Measurements from ENCODE around the gene FBXO40. TPM values are rescaled to one million over a fixed set of nuclear protein-coding genes. Genes with fewer than 3 reads are reported as not detected.

FBXO40 gene
- total and polyA plus RNA-seq, 9 of the 15 experiments (the other 6 are each of a cell fraction or from before 2014, with no cell fraction given) = 0.01 to 0.05 (median 0.04) TPM; not detected in 3

DNA sequence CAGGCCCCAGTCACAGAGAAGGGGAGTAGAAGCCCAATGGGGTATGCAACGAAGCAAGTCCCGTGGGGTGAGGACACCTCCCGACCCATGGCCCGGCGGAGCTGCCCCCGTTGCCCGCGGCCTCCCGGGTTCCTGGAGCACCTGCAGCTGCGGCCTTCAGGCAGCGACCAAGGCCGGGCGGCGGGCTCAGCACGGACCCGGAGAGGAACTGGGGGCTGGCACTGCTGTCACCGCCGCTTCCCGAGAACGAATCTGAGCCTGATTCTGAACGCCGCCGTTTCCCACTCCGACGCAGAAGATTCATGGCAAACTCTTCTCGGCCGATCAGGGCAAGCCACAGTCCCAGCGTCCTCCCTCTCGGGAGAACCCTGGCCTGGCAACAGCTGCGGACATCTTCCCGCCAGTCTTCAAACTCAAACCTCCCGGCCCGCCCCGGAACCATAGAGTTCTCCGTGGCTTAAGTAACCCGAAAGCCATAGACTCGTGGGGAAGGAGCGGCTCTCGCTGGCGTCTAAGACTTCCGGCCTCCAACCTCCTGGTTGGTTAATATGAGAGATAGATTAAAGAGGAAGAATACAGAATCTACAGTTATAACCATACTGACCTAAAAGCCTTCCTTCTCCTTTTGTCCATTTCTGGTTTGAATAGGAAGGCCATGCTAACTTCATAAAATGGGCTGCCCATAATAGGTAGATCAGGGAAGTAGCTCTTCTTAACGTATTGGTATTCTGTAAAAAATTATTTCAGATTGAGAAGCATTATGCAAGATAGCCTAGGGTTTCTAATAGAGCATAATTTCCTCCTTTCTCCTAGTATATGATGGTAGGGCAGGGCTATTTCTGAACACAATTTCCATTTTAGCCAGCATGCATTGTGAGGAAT is 47.4 kb upstream of the FBXO40 start, which contains the start of gene POLQ (continued):
- TF ChIP-seq MEF2A (IDR thresholded peaks at IDR 0.05; ENCODE audit: control insufficient read depth, low read depth, low read length) (no peak), ESRRA (IDR thresholded peaks at IDR 0.05; ENCODE audit: borderline replicate concordance, low read depth) (no peak), DIDO1 (tag; IDR thresholded peaks at IDR 0.05; ENCODE audit: low read depth) (no peak), ZNF217 (CRISPR knock-in tag; IDR thresholded peaks at IDR 0.05) (no peak), PRMT5 (CRISPR knock-in tag; IDR thresholded peaks at IDR 0.05) (no peak), LARP7 (IDR thresholded peaks at IDR 0.05) (no peak), ZNF143 (CRISPR knock-in tag; IDR thresholded peaks at IDR 0.05) (no peak), BACH1 (tag; IDR thresholded peaks at IDR 0.05) (no peak), CSDE1 (IDR thresholded peaks at IDR 0.05) (no peak), MCM7 (IDR thresholded peaks at IDR 0.05) (no peak)
- TF ChIP-seq, protein P1, sequence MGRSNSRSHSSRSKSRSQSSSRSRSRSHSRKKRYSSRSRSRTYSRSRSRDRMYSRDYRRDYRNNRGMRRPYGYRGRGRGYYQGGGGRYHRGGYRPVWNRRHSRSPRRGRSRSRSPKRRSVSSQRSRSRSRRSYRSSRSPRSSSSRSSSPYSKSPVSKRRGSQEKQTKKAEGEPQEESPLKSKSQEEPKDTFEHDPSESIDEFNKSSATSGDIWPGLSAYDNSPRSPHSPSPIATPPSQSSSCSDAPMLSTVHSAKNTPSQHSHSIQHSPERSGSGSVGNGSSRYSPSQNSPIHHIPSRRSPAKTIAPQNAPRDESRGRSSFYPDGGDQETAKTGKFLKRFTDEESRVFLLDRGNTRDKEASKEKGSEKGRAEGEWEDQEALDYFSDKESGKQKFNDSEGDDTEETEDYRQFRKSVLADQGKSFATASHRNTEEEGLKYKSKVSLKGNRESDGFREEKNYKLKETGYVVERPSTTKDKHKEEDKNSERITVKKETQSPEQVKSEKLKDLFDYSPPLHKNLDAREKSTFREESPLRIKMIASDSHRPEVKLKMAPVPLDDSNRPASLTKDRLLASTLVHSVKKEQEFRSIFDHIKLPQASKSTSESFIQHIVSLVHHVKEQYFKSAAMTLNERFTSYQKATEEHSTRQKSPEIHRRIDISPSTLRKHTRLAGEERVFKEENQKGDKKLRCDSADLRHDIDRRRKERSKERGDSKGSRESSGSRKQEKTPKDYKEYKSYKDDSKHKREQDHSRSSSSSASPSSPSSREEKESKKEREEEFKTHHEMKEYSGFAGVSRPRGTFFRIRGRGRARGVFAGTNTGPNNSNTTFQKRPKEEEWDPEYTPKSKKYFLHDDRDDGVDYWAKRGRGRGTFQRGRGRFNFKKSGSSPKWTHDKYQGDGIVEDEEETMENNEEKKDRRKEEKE (IDR thresholded peaks at IDR 0.05; ENCODE audit: borderline replicate concordance in 1 of 2, control insufficient read depth in 1 of 2, low read depth in 2 of 2, low read length in 1 of 2) = peak in 1 of 2 experiments; percentile 60; a peak in 1 of 4 replicates
- TF ChIP-seq, protein P2, sequence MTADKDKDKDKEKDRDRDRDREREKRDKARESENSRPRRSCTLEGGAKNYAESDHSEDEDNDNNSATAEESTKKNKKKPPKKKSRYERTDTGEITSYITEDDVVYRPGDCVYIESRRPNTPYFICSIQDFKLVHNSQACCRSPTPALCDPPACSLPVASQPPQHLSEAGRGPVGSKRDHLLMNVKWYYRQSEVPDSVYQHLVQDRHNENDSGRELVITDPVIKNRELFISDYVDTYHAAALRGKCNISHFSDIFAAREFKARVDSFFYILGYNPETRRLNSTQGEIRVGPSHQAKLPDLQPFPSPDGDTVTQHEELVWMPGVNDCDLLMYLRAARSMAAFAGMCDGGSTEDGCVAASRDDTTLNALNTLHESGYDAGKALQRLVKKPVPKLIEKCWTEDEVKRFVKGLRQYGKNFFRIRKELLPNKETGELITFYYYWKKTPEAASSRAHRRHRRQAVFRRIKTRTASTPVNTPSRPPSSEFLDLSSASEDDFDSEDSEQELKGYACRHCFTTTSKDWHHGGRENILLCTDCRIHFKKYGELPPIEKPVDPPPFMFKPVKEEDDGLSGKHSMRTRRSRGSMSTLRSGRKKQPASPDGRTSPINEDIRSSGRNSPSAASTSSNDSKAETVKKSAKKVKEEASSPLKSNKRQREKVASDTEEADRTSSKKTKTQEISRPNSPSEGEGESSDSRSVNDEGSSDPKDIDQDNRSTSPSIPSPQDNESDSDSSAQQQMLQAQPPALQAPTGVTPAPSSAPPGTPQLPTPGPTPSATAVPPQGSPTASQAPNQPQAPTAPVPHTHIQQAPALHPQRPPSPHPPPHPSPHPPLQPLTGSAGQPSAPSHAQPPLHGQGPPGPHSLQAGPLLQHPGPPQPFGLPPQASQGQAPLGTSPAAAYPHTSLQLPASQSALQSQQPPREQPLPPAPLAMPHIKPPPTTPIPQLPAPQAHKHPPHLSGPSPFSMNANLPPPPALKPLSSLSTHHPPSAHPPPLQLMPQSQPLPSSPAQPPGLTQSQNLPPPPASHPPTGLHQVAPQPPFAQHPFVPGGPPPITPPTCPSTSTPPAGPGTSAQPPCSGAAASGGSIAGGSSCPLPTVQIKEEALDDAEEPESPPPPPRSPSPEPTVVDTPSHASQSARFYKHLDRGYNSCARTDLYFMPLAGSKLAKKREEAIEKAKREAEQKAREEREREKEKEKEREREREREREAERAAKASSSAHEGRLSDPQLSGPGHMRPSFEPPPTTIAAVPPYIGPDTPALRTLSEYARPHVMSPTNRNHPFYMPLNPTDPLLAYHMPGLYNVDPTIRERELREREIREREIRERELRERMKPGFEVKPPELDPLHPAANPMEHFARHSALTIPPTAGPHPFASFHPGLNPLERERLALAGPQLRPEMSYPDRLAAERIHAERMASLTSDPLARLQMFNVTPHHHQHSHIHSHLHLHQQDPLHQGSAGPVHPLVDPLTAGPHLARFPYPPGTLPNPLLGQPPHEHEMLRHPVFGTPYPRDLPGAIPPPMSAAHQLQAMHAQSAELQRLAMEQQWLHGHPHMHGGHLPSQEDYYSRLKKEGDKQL (CRISPR knock-in tag; IDR thresholded peaks at IDR 0.05; ENCODE audit: borderline replicate concordance) = no peak
- TF ChIP-seq, protein P3, sequence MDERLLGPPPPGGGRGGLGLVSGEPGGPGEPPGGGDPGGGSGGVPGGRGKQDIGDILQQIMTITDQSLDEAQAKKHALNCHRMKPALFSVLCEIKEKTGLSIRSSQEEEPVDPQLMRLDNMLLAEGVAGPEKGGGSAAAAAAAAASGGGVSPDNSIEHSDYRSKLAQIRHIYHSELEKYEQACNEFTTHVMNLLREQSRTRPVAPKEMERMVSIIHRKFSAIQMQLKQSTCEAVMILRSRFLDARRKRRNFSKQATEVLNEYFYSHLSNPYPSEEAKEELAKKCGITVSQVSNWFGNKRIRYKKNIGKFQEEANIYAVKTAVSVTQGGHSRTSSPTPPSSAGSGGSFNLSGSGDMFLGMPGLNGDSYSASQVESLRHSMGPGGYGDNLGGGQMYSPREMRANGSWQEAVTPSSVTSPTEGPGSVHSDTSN (CRISPR knock-in tag; IDR thresholded peaks at IDR 0.05; ENCODE audit: low read depth) = no peak
- TF ChIP-seq, protein P3 (tag; conservative IDR thresholded peaks at IDR 0.05; ENCODE audit: low read depth) = no peak
- TF ChIP-seq, protein P4, sequence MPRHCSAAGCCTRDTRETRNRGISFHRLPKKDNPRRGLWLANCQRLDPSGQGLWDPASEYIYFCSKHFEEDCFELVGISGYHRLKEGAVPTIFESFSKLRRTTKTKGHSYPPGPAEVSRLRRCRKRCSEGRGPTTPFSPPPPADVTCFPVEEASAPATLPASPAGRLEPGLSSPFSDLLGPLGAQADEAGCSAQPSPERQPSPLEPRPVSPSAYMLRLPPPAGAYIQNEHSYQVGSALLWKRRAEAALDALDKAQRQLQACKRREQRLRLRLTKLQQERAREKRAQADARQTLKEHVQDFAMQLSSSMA (CRISPR knock-in tag; IDR thresholded peaks at IDR 0.05) = no peak
